ENCODE data around the gene PRDM16.

Gene PRDM16

GRCh38 chr1:3056641-3057040 is 12.4 kb upstream of the PRDM16 start:
- no peak for DNase-seq

GRCh38 chr1:3058263-3059030 is 10.6 kb upstream of the PRDM16 start:
- no peak for DNase-seq

GRCh38 chr1:3060127-3060526 is 8.9 kb upstream of the PRDM16 start:
- DNase-seq = no peak

- DNase-seq = no peak
Measured at GRCh38 chr1:3060601-3061551, 8.1 kb upstream of the PRDM16 start.

GRCh38 chr1:3061566-3061965 is 7.4 kb upstream of the PRDM16 start:
- no peak for DNase-seq

GRCh38 chr1:3061981-3062615 is 6.9 kb upstream of the PRDM16 start:
- no peak for DNase-seq

GRCh38 chr1:3062616-3063378 is 6.2 kb upstream of the PRDM16 start:
- no peak for DNase-seq

GRCh38 chr1:3063379-3064295 is 5.4 kb upstream of the PRDM16 start:
- DNase-seq = no peak

- DNase-seq = no peak
Measured at GRCh38 chr1:3064296-3064850, 4.6 kb upstream of the PRDM16 start.

GRCh38 chr1:3064901-3065300 is 4.1 kb upstream of the PRDM16 start:
- no peak for DNase-seq

- no peak for DNase-seq
Measured at GRCh38 chr1:3065396-3065795, 3.6 kb upstream of the PRDM16 start.

- DNase-seq = no peak
Measured at GRCh38 chr1:3065797-3066196, 3.2 kb upstream of the PRDM16 start.

- no peak for DNase-seq
Measured at GRCh38 chr1:3066250-3066711, 2.7 kb upstream of the PRDM16 start.

GRCh38 chr1:3066826-3067225 is 2.2 kb upstream of the PRDM16 start:
- DNase-seq = no peak

GRCh38 chr1:3067301-3067670 is 1.7 kb upstream of the PRDM16 start:
- DNase-seq = no peak

GRCh38 chr1:3067671-3068563 is 1.1 kb upstream of the PRDM16 start:
- DNase-seq = no peak

GRCh38 chr1:3069491-3070308 is 697 bp downstream of the PRDM16 start:
- peak; percentile 70 for DNase-seq

GRCh38 chr1:3070309-3070643 is 1.3 kb downstream of the PRDM16 start:
- DNase-seq = no peak

Data from fibroblast of skin of right quadriceps (primary cell).